ENCODE results near the gene MSANTD2.

MSANTD2 gene

GRCh38 chr11:124823512-124824376 lies 23.5 kb upstream of the MSANTD2 start:
- DNase-seq (ENCODE audit: low read depth): no peak
- no peak overlapping the region for H3K4me3 ChIP-seq (ENCODE audit: low read depth, low read length)
- TF ChIP-seq, protein P1, sequence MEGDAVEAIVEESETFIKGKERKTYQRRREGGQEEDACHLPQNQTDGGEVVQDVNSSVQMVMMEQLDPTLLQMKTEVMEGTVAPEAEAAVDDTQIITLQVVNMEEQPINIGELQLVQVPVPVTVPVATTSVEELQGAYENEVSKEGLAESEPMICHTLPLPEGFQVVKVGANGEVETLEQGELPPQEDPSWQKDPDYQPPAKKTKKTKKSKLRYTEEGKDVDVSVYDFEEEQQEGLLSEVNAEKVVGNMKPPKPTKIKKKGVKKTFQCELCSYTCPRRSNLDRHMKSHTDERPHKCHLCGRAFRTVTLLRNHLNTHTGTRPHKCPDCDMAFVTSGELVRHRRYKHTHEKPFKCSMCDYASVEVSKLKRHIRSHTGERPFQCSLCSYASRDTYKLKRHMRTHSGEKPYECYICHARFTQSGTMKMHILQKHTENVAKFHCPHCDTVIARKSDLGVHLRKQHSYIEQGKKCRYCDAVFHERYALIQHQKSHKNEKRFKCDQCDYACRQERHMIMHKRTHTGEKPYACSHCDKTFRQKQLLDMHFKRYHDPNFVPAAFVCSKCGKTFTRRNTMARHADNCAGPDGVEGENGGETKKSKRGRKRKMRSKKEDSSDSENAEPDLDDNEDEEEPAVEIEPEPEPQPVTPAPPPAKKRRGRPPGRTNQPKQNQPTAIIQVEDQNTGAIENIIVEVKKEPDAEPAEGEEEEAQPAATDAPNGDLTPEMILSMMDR (conservative IDR thresholded peaks at IDR 0.05; ENCODE audit: low read depth, low read length): no peak

GRCh38 chr11:124821995-124822730 lies 22.0 kb upstream of the MSANTD2 start:
- no peak for DNase-seq (ENCODE audit: low read depth)
- H3K4me3 ChIP-seq (ENCODE audit: low read depth, low read length): no peak overlapping the region
- TF ChIP-seq, protein P1 (conservative IDR thresholded peaks at IDR 0.05; ENCODE audit: low read depth, low read length): no peak

DNA sequence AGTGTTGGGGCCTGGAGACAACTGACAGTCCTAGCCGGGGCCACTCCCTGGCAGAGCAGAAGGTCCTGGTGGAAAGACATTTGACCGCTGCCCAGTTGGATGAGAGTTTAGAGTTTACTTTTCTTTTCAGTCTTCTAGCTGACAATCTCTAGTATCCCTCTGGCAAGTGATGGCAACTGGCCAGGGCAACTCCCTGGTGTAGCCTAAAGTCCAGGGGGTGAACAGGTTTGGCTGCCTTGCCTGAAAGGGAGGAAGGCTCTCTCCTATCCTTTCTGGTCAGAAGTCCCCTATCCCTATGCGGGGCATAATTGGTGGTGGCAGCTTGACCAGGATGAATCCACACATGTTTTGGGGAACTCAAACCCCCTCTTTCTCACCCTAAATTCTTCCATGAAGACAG lies 16.8 kb upstream of the MSANTD2 start:
- TF ChIP-seq, protein P1 (conservative IDR thresholded peaks at IDR 0.05; ENCODE audit: low read depth, low read length): no peak
- no peak overlapping the region for H3K4me3 ChIP-seq (ENCODE audit: low read depth, low read length)
- DNase-seq (ENCODE audit: low read depth): no peak

- H3K4me3 ChIP-seq (ENCODE audit: low read depth, low read length): no peak overlapping the region
- TF ChIP-seq, protein P1 (conservative IDR thresholded peaks at IDR 0.05; ENCODE audit: low read depth, low read length): no peak
- no peak for DNase-seq (ENCODE audit: low read depth)
Measured at GRCh38 chr11:124814739-124815138, 14.5 kb upstream of the MSANTD2 start.

- DNase-seq (ENCODE audit: low read depth): no peak
- no peak overlapping the region for H3K4me3 ChIP-seq (ENCODE audit: low read depth, low read length)
- TF ChIP-seq, protein P1 (conservative IDR thresholded peaks at IDR 0.05; ENCODE audit: low read depth, low read length): no peak
Measured at GRCh38 chr11:124812876-124813275, 12.7 kb upstream of the MSANTD2 start.

- DNase-seq (ENCODE audit: low read depth): no peak
- TF ChIP-seq, protein P1 (conservative IDR thresholded peaks at IDR 0.05; ENCODE audit: low read depth, low read length): no peak
- H3K4me3 ChIP-seq (ENCODE audit: low read depth, low read length): no peak overlapping the region
Measured at GRCh38 chr11:124811399-124812125, 11.4 kb upstream of the MSANTD2 start.
